ENCODE measurements around the gene OR56B4.

Gene OR56B4

DNA sequence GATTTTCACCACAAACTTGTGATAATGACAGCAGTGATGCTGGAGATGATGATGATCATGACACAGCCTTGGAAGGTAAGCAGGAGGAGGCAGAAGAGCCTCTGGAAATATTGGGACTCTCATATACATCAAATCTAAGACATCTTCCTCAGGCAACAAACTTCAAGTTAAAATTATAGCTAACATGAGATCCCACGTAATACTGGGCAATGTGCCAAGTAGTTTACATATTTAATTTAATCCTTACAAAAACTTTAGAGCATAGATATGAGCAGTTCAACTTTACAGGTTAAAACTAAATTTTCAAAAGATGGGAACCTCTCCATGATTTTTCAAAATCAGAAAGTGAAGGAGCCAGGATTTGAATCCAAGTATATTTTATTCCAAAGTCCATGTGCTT, 43.6 kb downstream of the OR56B4 start:
- no peak for DNase-seq (ENCODE audit: low read depth, low spot score)

- no peak for DNase-seq (ENCODE audit: low read depth, low spot score)
These were observed 44.6 kb downstream of the OR56B4 start for GRCh38 chr11:6152126-6152525.

DNA sequence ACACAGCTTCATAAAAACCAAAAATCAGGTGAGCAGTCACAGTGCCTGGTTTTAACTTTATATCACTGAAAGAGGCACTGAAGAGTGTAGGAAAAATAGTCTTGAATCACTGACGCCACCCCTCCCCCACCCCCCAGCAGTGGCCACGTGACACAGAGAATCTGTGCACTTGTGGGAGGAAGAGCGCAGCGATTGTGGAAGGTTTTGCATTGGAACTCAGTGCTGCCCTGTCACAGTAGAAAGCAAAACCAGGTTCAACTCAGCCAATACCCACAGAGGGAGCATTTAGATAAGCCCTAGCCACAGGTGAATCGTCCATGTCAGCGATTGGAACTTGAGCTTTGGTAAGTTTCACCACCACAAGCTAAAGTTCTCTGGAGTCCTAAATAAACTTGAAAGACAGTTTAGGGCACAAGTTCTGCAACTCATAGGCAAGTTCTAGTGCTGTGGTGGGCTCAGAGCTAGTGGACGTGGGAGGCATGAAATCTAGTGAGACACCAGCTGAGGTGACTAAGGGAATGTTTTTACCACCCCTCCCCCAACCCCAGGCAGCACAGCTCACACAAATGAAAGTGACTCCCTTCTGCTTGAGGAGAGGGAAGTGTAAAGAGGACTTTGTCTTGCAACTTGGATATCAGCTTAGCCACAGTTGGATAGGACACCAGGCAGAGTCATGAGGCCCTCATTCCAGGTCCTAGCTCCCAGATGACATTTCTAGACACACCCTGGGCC, 49.3 kb downstream of the OR56B4 start:
- DNase-seq (ENCODE audit: low read depth, low spot score), result no peak
